Stimulated activated CD4-positive, alpha-beta T cell treated with anti-CD3 and anti-CD28 coated beads, Interleukin-4, amount 100 ng/mL, for 4 hours (primary cell): ENCODE results near the gene AHR.

Experiments
- DNase-seq, 2 experiments: peaks; one replicate each; pipeline ENCODE4 v3.0.0-alpha.2; 2020

Gene AHR

DNA sequence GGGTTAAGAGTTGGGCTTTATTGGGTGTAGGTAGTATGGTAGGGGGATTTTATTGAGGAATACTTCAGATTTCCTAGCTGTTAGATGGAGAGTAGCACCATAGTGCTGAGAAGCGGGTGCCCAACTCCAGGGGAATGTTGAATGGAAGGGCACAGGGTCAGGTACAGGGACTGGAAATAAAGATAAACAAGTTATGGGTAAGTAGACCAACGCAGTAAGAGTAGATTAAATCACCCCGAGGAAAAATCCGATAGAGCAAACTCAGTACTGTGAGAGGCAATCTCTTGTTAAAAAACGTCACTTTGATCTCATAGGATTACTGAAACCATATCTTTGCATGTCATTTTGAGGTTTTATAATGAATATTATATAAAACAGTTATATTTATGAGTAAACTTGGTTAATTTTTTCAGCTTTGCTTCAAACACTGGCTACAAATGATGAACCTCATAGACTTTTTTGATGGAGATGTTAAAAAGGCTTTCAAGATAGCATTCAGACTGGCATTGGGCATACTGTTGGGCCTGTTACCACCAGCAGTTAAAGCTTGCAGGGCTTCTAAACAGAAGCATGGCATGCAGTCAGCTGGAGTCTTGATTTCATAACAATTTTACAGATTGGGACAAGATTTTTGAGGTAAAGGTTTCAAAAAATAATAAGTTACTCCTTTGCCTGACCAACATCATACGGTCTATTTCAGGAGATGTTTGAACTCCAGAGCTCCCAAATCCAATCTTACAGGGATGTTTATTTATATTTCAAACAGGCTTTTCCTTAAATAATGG is 7.1 kb downstream of the AHR start:
- DNase-seq, result no peak

DNA sequence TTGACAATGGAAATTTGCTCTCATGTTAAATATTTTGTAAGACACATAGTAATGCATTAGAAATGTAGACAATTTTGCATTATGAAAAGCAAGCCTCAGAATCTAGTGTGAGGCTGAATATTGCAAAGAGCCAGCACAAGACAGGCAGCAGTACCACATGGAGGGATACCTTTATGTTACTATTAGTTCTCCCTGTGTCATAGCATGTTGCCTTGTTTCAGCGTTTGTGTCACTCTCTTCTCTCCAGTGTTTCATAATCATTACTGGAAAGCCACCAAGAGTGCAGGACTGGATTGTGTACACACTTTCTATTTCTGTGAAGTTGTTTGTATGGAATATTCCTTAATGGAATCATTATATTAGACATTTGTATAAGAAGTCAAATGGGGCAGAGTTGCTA is 8.5 kb downstream of the AHR start:
- DNase-seq, result no peak

DNA sequence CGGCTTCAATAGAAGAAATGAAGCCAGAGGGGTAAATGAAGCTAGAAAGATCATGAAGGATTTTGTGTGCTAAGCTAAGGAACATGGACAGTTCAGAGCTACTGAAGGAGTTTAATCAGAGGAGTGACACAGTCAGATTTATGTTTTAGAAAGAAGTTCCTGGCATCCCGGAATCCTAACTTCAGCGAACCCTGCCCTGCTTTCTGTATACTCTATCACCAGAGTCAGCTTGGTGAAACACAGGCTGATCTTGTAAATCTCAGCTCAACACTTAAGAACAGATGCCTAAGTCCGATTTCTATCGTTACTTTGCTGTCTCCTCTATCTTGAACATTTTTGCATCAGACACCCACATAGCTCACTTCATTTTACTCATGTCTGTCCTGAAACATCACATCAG is 9.1 kb downstream of the AHR start:
- DNase-seq, result no peak

DNA sequence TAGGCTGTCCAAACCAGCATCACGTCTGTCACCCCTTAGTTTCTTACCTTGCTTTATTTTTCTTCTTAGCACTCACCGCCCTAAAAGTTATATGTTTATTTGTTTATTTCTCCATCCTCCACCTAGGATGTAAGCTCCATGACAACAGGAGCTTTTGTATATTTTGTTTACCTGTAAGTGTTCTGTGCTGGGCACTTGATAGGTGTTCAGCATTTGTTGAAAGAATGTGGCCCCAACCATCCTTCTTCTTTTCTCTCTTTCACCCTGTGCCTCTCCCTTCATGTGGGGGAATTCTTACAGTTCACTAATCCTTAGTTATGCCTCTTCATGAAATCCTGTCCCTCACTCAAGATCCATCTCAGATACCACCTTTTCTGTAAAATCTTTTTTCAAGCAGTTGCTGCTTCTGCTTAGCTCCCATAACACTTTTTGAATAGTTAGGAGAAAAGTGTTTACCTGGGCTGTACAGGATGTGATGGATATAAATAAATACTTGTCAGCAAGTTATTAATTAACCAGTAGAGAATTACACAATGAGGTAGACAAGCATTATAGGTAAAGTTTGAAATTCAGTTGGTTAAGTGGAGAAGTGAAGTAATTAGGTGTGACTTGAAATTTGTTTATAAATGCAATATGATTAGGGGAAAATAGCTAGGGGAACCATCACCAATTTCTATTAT is 9.7 kb downstream of the AHR start:
- DNase-seq, result no peak

DNA sequence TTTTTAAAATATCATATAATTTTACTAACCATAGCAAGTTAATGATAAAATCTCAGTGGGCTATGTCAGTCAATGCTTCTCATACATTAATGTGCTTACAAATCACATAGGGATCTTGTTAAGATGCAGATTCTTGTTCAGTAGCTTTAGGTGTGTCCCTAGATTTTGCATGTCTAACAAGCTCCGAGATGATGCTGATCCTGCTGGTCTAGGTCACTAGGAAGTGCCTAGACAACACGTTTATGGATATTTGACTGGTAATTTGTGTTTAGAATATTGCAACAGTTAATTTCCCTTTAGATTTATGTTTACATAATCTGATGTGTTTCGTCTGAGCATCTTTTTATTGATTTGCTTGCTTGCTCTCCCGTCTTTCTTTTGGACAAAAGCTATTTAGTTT is 12.7 kb downstream of the AHR start:
- DNase-seq, result no peak

DNA sequence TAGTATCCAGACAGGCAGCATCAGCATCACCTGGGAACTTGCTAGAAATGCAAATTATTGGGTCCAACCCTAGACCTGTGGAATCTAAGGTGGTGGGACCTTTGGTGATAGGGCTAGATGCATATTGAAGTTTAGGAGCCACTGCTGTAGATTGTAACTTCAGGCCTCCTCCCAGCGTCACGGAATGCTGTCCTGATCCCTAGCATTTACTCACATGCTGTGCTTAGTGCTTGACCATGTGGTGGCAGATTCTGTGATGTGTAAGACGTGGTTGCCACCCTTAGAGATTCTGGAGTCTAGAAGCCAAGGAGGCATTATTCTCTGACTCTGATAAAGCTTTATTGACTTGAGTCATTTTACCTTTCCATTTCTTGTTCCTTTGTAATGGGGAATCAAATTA is 13.5 kb downstream of the AHR start:
- no peak for DNase-seq

DNA sequence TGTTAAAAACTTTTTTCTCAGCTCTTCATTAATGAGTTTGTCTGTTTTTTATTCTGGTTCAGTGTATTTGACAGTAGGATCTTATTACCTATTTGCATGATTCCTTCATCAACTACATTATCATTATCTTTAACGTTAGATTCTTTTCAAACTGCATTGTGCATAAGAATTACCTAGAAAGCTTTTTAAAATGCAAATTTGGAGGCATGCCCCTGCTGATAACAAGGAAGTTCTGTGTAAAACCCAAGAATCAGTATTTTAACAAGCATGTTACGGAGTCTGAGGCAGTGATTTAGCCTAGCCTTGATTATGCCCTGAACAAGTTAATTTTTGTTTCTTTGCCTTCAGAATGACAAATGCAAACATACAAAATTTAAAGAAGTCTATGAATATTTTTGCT is 14.2 kb downstream of the AHR start:
- DNase-seq, result no peak

DNA sequence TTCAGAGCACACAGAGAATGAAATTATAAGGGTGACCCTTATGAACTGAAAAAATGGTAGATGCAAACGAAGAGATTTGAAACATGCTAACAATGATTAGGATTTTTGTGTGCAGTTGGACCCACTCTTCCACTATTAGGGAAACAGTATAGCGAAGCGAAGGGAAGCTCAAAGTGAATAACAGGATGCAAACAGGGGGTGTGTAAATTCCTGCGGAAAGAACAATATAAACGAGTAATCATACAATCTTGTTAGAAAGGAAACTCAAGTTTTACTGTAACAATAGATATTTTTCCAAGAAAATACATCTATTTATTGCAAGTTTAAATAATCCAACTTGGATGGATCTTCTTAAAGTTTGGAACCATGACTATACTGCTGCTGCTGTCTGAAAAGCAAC is 14.7 kb downstream of the AHR start:
- no peak for DNase-seq

DNA sequence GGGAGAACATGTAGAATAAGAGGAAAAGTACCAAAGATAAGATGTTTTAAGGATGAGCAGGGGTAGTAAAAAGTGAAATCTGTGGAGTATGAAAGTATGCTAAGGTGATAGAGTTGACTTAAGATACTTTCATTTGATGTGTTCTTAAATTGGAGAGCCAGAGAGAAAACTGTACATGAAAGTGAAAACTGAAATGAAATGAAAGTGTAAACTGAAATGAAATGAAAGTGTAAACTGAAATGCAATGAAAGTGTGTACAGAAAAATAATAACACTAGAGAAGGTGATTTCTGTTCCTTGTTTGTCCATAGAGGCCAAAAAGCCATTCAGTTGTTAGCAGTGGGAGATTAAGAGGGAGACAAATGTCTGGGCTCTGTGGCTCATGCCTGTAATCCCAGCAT is 17.5 kb downstream of the AHR start:
- DNase-seq, result no peak

DNA sequence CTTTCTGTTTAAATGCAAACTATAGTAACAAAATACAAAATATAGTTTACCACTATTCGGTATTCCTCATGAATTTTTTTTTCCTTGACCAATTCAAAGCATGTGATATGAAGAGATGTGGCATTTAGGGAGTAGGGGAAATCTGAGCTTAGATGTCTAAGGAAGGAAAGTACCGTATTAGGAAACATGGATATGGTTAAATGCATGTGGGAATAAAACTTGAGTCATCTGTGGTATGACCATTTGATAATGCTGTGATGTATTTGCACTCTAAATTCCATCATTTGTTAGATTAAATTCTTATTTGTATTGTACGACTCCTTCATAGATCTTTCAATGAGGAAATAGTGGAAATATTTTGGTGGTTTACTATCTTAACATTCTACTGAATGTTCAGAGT is 19.7 kb downstream of the AHR start:
- no peak for DNase-seq

DNA sequence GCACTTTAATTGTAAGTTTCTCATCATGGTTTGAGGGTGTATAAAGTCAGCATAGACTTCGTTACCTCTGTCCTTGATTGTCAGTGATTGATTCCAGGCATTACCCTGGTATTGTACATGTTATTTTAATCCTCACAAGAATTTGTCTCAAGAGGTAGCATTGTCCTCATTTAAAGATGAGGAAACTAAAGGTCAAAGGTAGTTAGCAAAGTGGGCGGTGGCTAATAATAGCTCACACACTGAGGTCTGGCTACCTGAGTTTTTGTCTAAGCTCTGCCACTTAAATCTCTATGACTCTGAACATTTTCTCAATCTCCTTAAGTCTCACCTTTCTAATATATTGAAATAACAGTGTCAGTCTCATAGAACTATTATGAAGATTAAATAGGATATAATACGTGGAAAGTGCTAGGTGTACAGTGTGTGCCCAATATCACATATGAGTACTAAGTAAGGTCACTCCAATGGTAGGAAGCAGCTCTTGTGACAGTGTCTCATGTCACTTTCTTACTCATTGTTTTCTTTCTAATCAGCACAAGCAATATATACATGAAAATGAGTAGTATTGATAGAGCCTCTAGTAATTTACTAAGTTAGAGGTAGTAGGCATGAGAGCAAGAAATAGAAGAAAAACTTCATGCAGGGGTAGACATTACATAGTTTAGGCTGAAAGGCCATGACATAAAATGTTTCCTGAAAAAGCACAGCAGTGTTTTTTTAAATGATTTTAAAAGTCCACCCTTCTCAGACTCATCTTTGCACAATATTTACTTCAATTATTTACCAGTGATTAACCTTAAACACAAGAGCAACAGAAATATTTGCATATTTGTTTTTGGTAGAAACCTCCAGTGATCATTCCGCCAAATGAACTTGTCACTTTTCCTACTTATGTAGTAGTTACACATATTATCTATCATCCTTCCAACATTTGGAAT is 21.0 kb downstream of the AHR start:
- DNase-seq, result no peak

DNA sequence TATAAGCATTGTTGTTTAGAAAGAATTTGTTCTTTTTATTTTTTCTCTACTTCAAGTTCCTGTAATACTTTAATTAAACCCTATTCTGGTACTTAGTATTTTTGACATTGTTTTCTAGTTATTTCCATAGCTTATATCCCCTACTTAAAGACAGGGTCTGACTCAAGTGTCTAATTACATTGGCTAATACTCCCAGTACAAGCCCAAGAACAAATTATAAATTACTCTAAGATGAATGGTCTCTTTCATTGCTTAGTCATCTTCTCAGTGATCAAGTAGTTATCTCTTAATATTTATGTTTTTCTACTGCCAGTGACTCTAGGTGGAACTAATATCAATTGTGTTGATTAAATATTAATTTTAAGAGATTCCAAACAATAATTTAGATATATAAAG is 21.6 kb downstream of the AHR start:
- DNase-seq, result no peak

DNA sequence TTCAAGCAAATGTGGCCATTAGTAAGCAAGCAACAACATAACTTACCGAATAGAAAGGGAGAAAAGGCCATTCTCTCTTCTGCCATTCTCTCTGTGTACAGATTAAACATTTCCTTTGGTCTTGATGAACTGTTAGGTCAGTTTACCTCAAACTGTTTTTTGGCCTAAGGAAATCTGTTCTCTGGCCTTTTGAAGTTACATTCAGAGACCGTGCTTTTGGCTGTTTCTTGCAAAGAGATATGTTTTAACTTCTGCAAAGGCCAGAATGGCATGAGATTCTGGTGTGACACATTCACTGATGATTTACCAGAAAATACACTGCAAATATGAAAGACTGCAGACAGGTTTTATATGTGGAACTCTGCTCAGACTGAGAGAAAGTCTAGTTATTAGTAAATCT is 22.2 kb downstream of the AHR start:
- no peak for DNase-seq

DNA sequence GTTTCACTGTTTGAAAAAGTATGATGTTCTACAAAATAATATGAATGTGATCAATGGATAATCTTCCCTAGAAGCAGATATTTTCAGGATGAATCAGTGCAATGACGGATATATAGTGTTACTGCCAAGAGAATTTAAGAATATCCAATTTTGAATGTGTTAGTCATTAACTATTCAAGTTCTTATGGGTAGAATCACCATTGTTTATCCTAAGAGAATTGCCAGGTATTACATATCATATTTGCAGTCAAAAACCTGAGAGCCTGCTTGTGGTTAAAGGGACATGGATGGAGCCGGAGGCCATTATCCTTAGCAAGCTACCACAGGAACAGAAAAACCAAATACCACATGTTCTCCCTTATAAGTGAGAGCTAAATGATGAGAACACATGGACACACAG is 26.9 kb downstream of the AHR start:
- DNase-seq, result no peak

DNA sequence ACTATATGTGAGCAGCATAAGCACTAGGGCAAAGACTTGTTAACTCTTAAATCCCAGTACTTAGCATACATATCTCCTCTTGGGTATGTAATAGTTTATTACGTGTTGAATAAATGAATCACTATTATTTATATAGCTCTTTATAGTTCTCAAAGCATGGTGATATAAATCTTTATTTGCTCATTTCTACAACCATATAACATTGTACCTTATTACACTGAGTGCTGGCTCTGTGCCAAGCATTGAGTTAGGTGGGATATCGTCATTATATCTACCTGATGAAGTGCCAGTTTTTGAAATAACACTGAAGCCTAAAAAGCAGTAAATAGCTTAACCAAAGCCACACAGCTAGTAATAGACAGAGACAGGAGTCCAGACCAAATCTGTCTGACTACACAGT is 27.9 kb downstream of the AHR start:
- no peak for DNase-seq

DNA sequence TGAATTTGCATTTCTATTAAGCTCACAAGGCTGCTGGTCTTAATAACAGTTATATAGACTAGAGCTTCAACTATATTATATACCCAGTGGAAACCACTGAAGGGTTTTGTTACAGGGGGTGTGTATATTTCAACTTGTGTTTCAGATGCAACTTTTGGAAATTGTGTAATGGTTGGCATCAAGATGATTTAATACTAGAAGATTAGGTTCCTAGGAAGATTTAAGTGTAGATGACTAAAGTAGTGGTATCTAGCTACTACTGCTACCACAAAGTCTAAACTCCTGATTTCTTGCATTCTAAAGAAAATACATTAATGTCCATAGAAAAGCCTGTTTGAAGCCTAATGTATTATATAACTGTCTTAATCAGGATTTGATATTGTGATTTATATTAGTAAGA is 30.2 kb downstream of the AHR start:
- no peak for DNase-seq

DNA sequence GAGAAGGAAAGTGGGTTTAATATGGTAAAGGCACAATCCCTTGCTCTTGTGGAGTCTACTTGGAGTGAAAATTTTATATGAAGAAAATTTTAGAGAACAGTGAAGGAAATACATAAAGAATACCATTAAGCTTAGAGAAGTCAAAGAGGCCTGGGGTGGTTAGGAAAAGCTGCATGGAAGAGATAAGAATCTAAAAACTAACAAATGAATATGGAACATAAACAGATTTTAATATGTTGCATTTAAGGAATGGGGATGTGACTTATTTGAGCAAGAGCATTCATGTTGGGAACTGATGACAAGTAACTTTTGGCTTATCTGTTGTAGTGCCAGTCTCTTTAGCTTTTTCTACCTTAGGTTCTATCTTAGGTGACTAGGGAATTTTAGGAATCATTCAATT is 31.0 kb downstream of the AHR start:
- DNase-seq, result no peak

DNA sequence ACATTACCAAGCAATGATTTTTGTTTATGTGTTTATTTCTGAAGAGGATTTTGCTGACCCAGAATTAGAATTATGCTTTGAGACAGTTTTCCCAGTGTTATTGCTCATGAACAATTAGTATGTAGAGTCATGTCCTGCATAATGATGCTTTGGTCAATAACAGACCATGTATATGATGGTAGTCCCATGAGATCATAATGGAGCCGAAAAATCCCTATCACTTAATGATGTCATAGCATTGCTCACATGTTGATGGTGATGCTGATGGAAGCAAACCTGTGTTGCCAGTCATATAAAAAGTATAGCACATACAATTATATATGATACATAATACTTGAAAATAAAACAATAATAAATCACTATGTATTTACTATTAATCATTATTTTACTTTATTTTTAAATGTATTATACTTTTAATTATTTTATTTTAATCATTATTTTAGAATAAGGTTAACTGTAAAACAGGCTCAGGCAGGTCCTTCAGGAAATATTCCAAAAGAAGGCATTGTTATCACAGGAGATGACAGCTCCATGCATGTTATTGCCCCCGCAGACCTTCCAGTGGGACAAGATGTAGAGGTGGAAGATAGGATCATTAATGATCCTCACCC is 33.5 kb downstream of the AHR start:
- no peak for DNase-seq

DNA sequence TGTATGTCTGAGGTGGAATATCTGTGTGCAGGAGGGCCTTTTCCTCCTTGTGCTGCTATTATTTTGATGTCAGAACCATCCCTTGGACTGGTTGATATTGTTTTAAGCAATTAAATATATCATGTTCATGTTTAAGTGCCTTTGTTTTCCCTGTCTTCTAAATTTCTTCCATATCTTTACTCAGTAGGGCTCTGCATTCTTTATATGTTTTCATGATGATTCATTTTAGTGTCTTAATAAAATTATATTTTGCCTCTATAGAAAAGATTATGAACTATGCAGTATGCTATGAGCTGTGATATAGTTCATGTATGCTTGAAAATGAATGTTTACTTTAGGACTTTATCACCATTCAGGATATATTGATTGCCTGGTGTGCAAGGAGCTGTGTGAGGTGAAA is 34.8 kb downstream of the AHR start:
- no peak for DNase-seq

DNA sequence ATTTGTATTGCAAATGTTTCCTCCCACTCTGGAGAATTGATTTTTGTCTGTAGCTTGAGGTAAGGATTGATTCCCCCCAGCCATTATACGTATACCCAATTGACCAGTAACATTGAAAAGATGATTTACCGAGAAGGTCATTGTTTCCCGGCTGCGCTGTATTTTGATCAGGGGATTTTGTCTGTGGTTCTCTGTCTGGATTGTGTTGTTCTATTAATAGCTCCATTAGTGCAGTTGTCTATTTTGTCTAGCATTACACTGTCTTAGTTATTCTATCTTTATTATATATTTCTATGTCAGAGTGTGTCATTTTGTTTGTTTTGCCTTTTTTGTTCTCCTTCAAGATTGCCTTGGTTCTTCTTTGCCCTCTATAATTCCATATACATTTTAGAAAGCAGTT is 37.7 kb downstream of the AHR start:
- DNase-seq, result no peak

DNA sequence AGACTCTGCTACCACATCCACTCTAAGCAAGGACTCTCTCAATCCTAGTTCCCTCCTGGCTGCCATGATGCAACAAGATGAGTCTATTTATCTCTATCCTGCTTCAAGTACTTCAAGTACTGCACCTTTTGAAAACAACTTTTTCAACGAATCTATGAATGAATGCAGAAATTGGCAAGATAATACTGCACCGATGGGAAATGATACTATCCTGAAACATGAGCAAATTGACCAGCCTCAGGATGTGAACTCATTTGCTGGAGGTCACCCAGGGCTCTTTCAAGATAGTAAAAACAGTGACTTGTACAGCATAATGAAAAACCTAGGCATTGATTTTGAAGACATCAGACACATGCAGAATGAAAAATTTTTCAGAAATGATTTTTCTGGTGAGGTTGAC is 40.7 kb downstream of the AHR start:
- DNase-seq, result no peak

DNA sequence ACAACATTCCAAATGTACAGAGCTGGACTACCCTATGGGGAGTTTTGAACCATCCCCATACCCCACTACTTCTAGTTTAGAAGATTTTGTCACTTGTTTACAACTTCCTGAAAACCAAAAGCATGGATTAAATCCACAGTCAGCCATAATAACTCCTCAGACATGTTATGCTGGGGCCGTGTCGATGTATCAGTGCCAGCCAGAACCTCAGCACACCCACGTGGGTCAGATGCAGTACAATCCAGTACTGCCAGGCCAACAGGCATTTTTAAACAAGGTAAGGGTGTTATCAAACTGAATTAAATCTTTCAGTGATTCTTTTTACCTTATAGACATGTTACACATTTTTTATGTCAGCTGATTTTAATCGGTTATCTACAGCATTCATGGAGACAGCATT is 41.5 kb downstream of the AHR start:
- no peak for DNase-seq

DNA sequence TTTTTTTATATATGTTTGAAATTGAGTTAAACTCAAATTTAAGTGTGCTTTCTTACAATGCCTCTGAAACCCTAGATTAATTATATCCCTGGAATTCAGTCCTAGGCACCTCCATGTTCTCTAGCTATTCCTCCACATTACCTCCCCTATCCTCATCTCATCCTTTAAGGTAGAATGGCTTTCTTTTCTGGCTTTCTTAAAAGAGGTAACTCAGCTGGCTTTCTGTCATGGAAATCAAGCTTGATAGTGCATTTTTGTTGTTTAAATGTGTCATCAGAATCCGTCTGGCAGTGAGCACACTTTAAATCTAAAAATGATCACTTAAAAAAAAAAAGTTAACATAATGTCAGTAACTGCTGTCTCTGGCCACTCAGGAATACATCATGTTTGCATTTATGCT is 42.2 kb downstream of the AHR start:
- no peak for DNase-seq
